ENCODE data around the gene STAT2.
A peak's percentile ranks its signal among the peaks of the same experiment; 100 is the strongest.

STAT2 gene

GRCh38 chr12:56333679-56334489 lies 26.0 kb downstream of the STAT2 start, which contains the start of gene PAN2:
TSS of gene PAN2 (minus strand) at chr12:56334000. CDS start at chr12:56333094, 906 bp downstream.
- peaks cover 3% of the 10 kb centered on the region; the same call in 1 of the 2 replicates for H3K36me3 ChIP-seq (ENCODE audit: insufficient read depth, low read length)
- TF ChIP-seq EZH2 (IDR thresholded peaks at IDR 0.05; ENCODE audit: borderline replicate concordance, low read depth, low read length, severe bottlenecking) (no peak), CTCF (IDR thresholded peaks at IDR 0.05; ENCODE audit: borderline replicate concordance, extremely low read depth, low read length, poor library complexity, severe bottlenecking) (peak; percentile 74)
- peak within 1 kb of the TSS; percentile 95 for H3K4me2 ChIP-seq (ENCODE audit: insufficient read depth, low read length)
- ATAC-seq (ENCODE audit: insufficient read depth, low read depth) (peak; percentile 98), DNase-seq (peak; percentile 98)
- no peaks in the 10 kb centered on the region for H4K20me1 ChIP-seq (ENCODE audit: insufficient read depth, low read length)
- H3K79me2 ChIP-seq (ENCODE audit: insufficient read depth, low read length): peaks cover 26% of the 10 kb centered on the region
- H3K27ac ChIP-seq (ENCODE audit: low read length): peak within 1 kb of the TSS; percentile 98
- no peaks in the 10 kb centered on the region for H3K9me3 ChIP-seq (ENCODE audit: insufficient read depth, low read length, severe bottlenecking)
- peaks cover 26% of the 10 kb centered on the region for H3K4me1 ChIP-seq (ENCODE audit: insufficient read depth, low read length)
- peak within 1 kb of the TSS; percentile 79 for H2AFZ ChIP-seq (ENCODE audit: low read depth, low read length)
- H3K27me3 ChIP-seq (ENCODE audit: insufficient read depth, low read length, poor library complexity): no peaks in the 10 kb centered on the region
- H3K4me3 ChIP-seq (ENCODE audit: low read depth in 1 of 2, low read length in 2 of 2): peak within 1 kb of the TSS; percentile 54 to 74
- peak within 1 kb of the TSS; percentile 90 for H3K9ac ChIP-seq (ENCODE audit: low read depth, low read length)

- peak; percentile 1; the same call in 1 of the 3 replicates for ATAC-seq (ENCODE audit: insufficient read depth, low read depth)
- Histone ChIP-seq H3K36me3 (ENCODE audit: insufficient read depth, low read length) (peaks cover 4% of the 10 kb centered on the region), H3K27me3 (ENCODE audit: insufficient read depth, low read length, poor library complexity) (no peaks in the 10 kb centered on the region), H3K4me3 (ENCODE audit: low read depth in 1 of 2, low read length in 2 of 2) (peak overlapping the region; percentile 54 to 74), H3K4me2 (ENCODE audit: insufficient read depth, low read length) (peak overlapping the region; percentile 95), H3K79me2 (ENCODE audit: insufficient read depth, low read length) (peaks cover 26% of the 10 kb centered on the region), H2AFZ (ENCODE audit: low read depth, low read length) (peak overlapping the region; percentile 79), H4K20me1 (ENCODE audit: insufficient read depth, low read length) (no peaks in the 10 kb centered on the region), H3K4me1 (ENCODE audit: insufficient read depth, low read length) (peaks cover 25% of the 10 kb centered on the region), H3K9me3 (ENCODE audit: insufficient read depth, low read length, severe bottlenecking) (no peaks in the 10 kb centered on the region), H3K27ac (ENCODE audit: low read length) (peak overlapping the region; percentile 98), H3K9ac (ENCODE audit: low read depth, low read length) (peak overlapping the region; percentile 90)
- TF ChIP-seq EZH2 (IDR thresholded peaks at IDR 0.05; ENCODE audit: borderline replicate concordance, low read depth, low read length, severe bottlenecking) (no peak), CTCF (IDR thresholded peaks at IDR 0.05; ENCODE audit: borderline replicate concordance, extremely low read depth, low read length, poor library complexity, severe bottlenecking) (no peak)
- DNase-seq: no peak
These were observed 26.7 kb downstream of the STAT2 start for GRCh38 chr12:56333197-56333678.

DNA sequence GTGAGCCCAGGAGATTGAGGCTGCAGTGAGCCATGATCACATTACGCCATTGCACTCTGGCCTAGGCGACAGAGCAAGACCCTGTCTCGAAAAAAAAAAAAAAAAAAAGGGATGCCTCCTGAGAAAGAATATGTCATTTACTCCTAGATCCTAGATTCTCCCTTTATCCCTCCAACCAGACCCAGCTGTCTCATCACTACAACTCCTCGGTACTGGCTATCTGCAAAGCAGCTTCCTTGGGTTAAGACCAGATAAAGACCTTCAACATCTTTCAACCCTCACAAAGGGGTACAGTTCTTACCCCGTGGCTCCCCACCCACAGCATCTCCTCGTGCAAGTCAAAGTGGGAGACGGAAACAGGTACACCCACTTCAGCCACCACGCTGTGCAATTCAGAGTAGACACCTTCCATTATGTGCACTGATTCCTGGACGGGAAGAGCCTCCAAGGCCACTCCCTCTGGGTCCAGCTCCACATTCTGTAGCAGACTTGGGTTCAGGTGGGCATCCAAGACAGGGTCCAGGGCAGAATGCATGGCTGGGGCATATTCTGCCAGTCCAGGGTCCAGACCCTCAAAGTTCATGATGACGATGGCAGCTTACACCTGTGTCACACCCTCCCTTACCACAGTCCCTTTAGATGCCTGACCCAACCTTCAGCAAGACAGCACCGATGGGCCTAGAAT lies 27.3 kb downstream of the STAT2 start:
- Histone ChIP-seq H3K9ac (ENCODE audit: low read depth, low read length) (peak overlapping the region; percentile 90), H3K4me3 (ENCODE audit: low read depth in 1 of 2, low read length in 2 of 2) (peak overlapping the region; percentile 54 to 74; a peak in 3 of 4 replicates), H3K36me3 (ENCODE audit: insufficient read depth, low read length) (peaks cover 10% of the 10 kb centered on the region), H3K27ac (ENCODE audit: low read length) (peak overlapping the region; percentile 98), H3K9me3 (ENCODE audit: insufficient read depth, low read length, severe bottlenecking) (no peaks in the 10 kb centered on the region), H4K20me1 (ENCODE audit: insufficient read depth, low read length) (no peaks in the 10 kb centered on the region), H3K79me2 (ENCODE audit: insufficient read depth, low read length) (peaks cover 26% of the 10 kb centered on the region), H3K4me2 (ENCODE audit: insufficient read depth, low read length) (peak overlapping the region; percentile 95), H3K27me3 (ENCODE audit: insufficient read depth, low read length, poor library complexity) (no peaks in the 10 kb centered on the region), H3K4me1 (ENCODE audit: insufficient read depth, low read length) (peaks cover 22% of the 10 kb centered on the region), H2AFZ (ENCODE audit: low read depth, low read length) (peak overlapping the region; percentile 79)
- ATAC-seq (ENCODE audit: insufficient read depth, low read depth) (no peak), DNase-seq (no peak)
- TF ChIP-seq CTCF (IDR thresholded peaks at IDR 0.05; ENCODE audit: borderline replicate concordance, extremely low read depth, low read length, poor library complexity, severe bottlenecking): no peak
- no peak for TF ChIP-seq EZH2 (IDR thresholded peaks at IDR 0.05; ENCODE audit: borderline replicate concordance, low read depth, low read length, severe bottlenecking)

All from DND-41 (cell line).